SK-N-SH (cell line): ENCODE results near the gene UMOD.

Experiments
- CTCF ChIP-seq: fragments of 200-600 bp; sonication (generic); IDR thresholded peaks from 2 replicates; pipeline ENCODE4 v1.6.1; 2017; ENCODE audit warnings: antibody characterized with exemption, mild to moderate bottlenecking, moderate library complexity
- EP300 ChIP-seq, 2 experiments: IDR thresholded peaks; 2 replicates each; pipeline versions ENCODE4 v1.4.0 to v1.6.1; 2012; ENCODE audit warnings: borderline replicate concordance in 1 of 2, low read depth in 1 of 2, low read length in 1 of 2
- POLR2AphosphoS5 ChIP-seq: IDR thresholded peaks from 2 replicates; pipeline ENCODE4 v1.6.1; 2012; ENCODE audit warnings: low read depth, low read length
- TF ChIP-seq, protein P1 (sequence below): IDR thresholded peaks from 2 replicates; pipeline ENCODE4 v1.6.1; 2012; ENCODE audit warnings: mild to moderate bottlenecking, low read depth, low read length, moderate library complexity
- TF ChIP-seq, protein P2 (sequence below): IDR thresholded peaks from 2 replicates; pipeline ENCODE4 v1.4.0; 2012; ENCODE audit warnings: low read depth, borderline replicate concordance

GRCh38 chr16:20399185-20399584, 46.7 kb upstream of the UMOD start:
- TF ChIP-seq, protein P1, sequence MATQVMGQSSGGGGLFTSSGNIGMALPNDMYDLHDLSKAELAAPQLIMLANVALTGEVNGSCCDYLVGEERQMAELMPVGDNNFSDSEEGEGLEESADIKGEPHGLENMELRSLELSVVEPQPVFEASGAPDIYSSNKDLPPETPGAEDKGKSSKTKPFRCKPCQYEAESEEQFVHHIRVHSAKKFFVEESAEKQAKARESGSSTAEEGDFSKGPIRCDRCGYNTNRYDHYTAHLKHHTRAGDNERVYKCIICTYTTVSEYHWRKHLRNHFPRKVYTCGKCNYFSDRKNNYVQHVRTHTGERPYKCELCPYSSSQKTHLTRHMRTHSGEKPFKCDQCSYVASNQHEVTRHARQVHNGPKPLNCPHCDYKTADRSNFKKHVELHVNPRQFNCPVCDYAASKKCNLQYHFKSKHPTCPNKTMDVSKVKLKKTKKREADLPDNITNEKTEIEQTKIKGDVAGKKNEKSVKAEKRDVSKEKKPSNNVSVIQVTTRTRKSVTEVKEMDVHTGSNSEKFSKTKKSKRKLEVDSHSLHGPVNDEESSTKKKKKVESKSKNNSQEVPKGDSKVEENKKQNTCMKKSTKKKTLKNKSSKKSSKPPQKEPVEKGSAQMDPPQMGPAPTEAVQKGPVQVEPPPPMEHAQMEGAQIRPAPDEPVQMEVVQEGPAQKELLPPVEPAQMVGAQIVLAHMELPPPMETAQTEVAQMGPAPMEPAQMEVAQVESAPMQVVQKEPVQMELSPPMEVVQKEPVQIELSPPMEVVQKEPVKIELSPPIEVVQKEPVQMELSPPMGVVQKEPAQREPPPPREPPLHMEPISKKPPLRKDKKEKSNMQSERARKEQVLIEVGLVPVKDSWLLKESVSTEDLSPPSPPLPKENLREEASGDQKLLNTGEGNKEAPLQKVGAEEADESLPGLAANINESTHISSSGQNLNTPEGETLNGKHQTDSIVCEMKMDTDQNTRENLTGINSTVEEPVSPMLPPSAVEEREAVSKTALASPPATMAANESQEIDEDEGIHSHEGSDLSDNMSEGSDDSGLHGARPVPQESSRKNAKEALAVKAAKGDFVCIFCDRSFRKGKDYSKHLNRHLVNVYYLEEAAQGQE, result no peak
- TF ChIP-seq EP300 (IDR thresholded peaks at IDR 0.05; ENCODE audit: borderline replicate concordance in 1 of 2, low read depth in 1 of 2, low read length in 1 of 2) (no peak), POLR2AphosphoS5 (no peak), CTCF (no peak)
- TF ChIP-seq, protein P2, sequence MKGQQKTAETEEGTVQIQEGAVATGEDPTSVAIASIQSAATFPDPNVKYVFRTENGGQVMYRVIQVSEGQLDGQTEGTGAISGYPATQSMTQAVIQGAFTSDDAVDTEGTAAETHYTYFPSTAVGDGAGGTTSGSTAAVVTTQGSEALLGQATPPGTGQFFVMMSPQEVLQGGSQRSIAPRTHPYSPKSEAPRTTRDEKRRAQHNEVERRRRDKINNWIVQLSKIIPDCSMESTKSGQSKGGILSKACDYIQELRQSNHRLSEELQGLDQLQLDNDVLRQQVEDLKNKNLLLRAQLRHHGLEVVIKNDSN, result no peak
